Raji (cell line): ENCODE data around the gene KCTD1.

Experiments
- POLR2A ChIP-seq: IDR thresholded peaks from 2 replicates; pipeline ENCODE4 v1.6.1; 2011; ENCODE audit warnings: low read depth, low read length, control low read depth; ENCODE audit not compliant: insufficient read depth

KCTD1 gene

GRCh38 chr18:26515643-26516487 lies 32.5 kb downstream of the KCTD1 start:
- no peak for TF ChIP-seq POLR2A

- no peak for TF ChIP-seq POLR2A
Measured at GRCh38 chr18:26511339-26512071, 36.8 kb downstream of the KCTD1 start.

GRCh38 chr18:26510337-26510736 lies 38.0 kb downstream of the KCTD1 start:
- TF ChIP-seq POLR2A: no peak

GRCh38 chr18:26506012-26506411 lies 42.3 kb downstream of the KCTD1 start:
- no peak for TF ChIP-seq POLR2A

GRCh38 chr18:26504831-26505230 lies 43.5 kb downstream of the KCTD1 start:
- no peak for TF ChIP-seq POLR2A

GRCh38 chr18:26503382-26503781 lies 45.0 kb downstream of the KCTD1 start:
- no peak for TF ChIP-seq POLR2A

GRCh38 chr18:26502823-26503222 lies 45.5 kb downstream of the KCTD1 start:
- no peak for TF ChIP-seq POLR2A

- no peak for TF ChIP-seq POLR2A
Measured at GRCh38 chr18:26497866-26498265, 50.5 kb downstream of the KCTD1 start.

GRCh38 chr18:26496528-26496927 lies 51.8 kb downstream of the KCTD1 start:
- TF ChIP-seq POLR2A: no peak

- no peak for TF ChIP-seq POLR2A
Measured at GRCh38 chr18:26495287-26495686, 53.1 kb downstream of the KCTD1 start.

- no peak for TF ChIP-seq POLR2A
Measured at GRCh38 chr18:26493021-26493420, 55.3 kb downstream of the KCTD1 start.

GRCh38 chr18:26491194-26491816 lies 57.0 kb downstream of the KCTD1 start:
- TF ChIP-seq POLR2A: no peak

- TF ChIP-seq POLR2A: no peak
Measured at GRCh38 chr18:26489881-26490280, 58.5 kb downstream of the KCTD1 start.

GRCh38 chr18:26489191-26489590 lies 59.2 kb downstream of the KCTD1 start:
- no peak for TF ChIP-seq POLR2A

GRCh38 chr18:26488417-26489009 lies 59.8 kb downstream of the KCTD1 start:
- TF ChIP-seq POLR2A: no peak

GRCh38 chr18:26487437-26487836 lies 60.9 kb downstream of the KCTD1 start:
- no peak for TF ChIP-seq POLR2A

GRCh38 chr18:26483633-26484032 lies 64.7 kb downstream of the KCTD1 start:
- no peak for TF ChIP-seq POLR2A
